Tibial nerve (tissue), 4 donors: ENCODE results near the gene VTN.

Source experiments
- EP300 ChIP-seq, 2 donors: sonication (generic); formaldehyde crosslinking; IDR thresholded peaks; one replicate each; pipeline ENCODE4 v1.6.1; 2017; ENCODE audit warnings: antibody characterized with exemption in 2 of 2, mild to moderate bottlenecking in 1 of 2
- POLR2A ChIP-seq, 2 donors: fragments of 450-650 bp; IDR thresholded peaks; one replicate each; pipeline ENCODE4 v1.6.1; 2017; ENCODE audit warnings: antibody characterized with exemption in 2 of 2, mild to moderate bottlenecking in 2 of 2, moderate library complexity in 2 of 2
- TF ChIP-seq, protein P1 (sequence below), 5 experiments: fragments of 200-600 bp in 3 of 5; fragments of 450-650 bp in 2 of 5; sonication (generic) in 3 of 5; IDR thresholded peaks; one replicate each; pipeline ENCODE4 v1.5.1; 2016 to 2019; ENCODE audit warnings: antibody characterized with exemption in 5 of 5, mild to moderate bottlenecking in 3 of 5, moderate library complexity in 2 of 5

DNA sequence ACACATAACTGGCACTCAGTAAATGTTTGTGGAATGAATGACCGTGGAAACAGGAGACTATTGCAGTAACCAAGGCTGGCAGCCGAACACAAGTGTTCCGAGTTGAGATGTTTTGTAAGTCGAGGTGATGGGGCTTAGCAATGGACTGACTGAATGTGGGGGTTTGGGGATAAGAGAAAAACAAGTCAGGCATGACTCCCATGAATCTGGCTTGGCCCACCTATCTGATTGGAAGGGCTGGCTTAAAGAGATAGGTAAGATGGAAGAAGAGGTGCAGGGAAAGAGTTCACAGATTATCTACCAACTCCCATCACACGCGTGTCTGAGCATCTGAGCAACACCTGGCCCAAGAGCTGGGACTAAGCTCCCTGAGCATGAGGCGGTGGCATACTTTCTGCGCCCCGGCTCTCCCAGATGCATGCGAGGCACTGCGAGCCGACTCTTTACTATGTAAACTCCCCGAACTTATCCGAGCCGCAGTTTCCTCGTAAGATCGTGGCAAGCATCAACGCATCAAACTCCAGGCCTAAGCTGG is 35.4 kb downstream of the VTN start:
- TF ChIP-seq POLR2A (IDR thresholded peaks at IDR 0.05) = no peak
- TF ChIP-seq, protein P1, sequence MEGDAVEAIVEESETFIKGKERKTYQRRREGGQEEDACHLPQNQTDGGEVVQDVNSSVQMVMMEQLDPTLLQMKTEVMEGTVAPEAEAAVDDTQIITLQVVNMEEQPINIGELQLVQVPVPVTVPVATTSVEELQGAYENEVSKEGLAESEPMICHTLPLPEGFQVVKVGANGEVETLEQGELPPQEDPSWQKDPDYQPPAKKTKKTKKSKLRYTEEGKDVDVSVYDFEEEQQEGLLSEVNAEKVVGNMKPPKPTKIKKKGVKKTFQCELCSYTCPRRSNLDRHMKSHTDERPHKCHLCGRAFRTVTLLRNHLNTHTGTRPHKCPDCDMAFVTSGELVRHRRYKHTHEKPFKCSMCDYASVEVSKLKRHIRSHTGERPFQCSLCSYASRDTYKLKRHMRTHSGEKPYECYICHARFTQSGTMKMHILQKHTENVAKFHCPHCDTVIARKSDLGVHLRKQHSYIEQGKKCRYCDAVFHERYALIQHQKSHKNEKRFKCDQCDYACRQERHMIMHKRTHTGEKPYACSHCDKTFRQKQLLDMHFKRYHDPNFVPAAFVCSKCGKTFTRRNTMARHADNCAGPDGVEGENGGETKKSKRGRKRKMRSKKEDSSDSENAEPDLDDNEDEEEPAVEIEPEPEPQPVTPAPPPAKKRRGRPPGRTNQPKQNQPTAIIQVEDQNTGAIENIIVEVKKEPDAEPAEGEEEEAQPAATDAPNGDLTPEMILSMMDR (IDR thresholded peaks at IDR 0.05) = no peak
- TF ChIP-seq EP300 (IDR thresholded peaks at IDR 0.05) = no peak
